Omental fat pad (tissue), 4 donors: ENCODE measurements around the gene TUBD1. TPM values are rescaled to one million over a fixed set of nuclear protein-coding genes. Genes with fewer than 3 reads are reported as not detected.

Source experiments
- ATAC-seq: fragments of 150-250 bp; one replicate; pipeline ENCODE4 v1.9.1; 2016; ENCODE audit warnings: mild to moderate bottlenecking, moderate library complexity; ENCODE audit not compliant: low FRiP score
- DNase-seq: peaks from one replicate; pipeline ENCODE4 v3.0.0-alpha.2; 2019; ENCODE audit warnings: low spot score
- CTCF ChIP-seq, 3 donors: fragments of 450-650 bp; IDR thresholded peaks; one replicate each; pipeline ENCODE4 v1.5.1; 2016 to 2017; ENCODE audit warnings: antibody characterized with exemption in 3 of 3, mild to moderate bottlenecking in 3 of 3, moderate library complexity in 2 of 3
- total RNA-seq, 4 donors: library from RNA; depleted of rRNA; stranded (reverse); fragments of >200 nt; gene quantifications; one replicate each; pipeline ENCODE4 v1.1.0, GENCODE V29; 2016

Gene TUBD1
- total RNA-seq, 4 donors from 2014 or later = 5.3 to 14.5 (median 7.2) TPM

DNA sequence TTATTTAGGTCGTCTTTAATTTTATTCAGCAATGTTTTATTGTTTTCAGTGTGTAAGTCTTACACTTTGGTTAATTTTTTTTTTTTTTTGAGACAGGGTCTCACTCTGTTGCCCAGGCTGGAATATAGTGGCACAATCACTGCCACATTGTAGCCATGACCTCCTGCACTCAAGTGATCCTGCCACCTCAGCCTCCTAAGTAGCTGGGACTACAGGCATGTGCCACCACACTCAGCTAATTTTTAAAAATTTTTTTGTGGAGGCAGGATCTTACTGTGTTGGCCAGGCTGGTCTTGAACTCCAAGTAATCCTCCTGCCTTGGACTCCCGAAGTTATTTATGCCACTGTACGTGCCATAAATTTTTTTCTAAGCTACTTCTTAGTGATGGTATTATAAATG is 14.7 kb upstream of the TUBD1 start:
- no peak for TF ChIP-seq CTCF (IDR thresholded peaks at IDR 0.05)
- DNase-seq (no peak), ATAC-seq (no peak)

DNA sequence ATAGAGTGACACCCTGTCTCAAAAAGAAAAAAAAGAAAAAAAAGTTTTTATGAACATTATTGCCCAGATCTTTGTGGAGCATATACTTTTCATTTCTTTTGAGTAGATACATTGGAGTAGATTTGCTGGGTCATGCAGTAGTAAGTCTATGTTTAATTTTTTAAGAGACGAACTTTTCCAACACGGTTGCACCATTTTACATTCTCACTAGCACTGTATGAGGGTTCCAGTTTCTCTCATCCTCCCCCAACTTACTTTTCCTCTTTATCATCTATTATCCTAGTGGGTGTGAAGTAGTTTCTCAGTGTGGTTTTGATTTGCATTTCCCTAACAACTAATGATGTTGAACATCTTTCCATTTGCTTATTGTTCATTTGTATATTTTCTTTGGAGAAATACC is 10.7 kb upstream of the TUBD1 start:
- ATAC-seq (no peak), DNase-seq (no peak)
- no peak for TF ChIP-seq CTCF (IDR thresholded peaks at IDR 0.05)

DNA sequence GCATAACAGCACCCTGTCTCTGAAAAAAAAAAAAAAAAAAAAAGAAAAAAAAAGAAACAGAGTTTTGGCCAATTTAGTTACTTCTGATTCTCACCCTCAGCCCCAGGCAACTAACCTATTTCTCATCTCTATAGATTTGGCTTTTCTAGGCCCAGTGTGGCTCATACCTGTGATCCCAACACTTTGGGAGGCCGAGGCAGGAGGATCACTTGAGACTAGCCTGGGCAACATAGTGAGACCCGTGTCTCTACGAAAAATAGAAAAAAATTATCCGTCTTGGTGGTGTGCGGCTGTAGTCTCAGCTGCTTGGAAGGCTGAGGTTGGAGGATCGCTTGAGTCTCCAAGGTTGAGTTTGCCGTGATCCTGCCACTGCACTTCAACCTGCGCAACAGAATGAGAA is 8.9 kb upstream of the TUBD1 start:
- DNase-seq (no peak), ATAC-seq (no peak)
- TF ChIP-seq CTCF (IDR thresholded peaks at IDR 0.05) = no peak

GRCh38 chr17:59899099-59899498 is 6.4 kb upstream of the TUBD1 start:
- no peak for DNase-seq
- no peak for TF ChIP-seq CTCF (IDR thresholded peaks at IDR 0.05)
- peak; percentile 73 for ATAC-seq

- DNase-seq (no peak), ATAC-seq (no peak)
- no peak for TF ChIP-seq CTCF (IDR thresholded peaks at IDR 0.05)
These were observed 4.3 kb upstream of the TUBD1 start for GRCh38 chr17:59897090-59897489.

- DNase-seq (no peak), ATAC-seq (no peak)
- no peak for TF ChIP-seq CTCF (IDR thresholded peaks at IDR 0.05)
These were observed 945 bp upstream of the TUBD1 start for GRCh38 chr17:59893676-59894100.

- DNase-seq (peak; percentile 37), ATAC-seq (peak; percentile 82)
- peak in 1 of 3 donors; percentile 14 for TF ChIP-seq CTCF (IDR thresholded peaks at IDR 0.05)
These were observed 356 bp downstream of the TUBD1 start for GRCh38 chr17:59892251-59892923.
